ENCODE results near the gene PRKCZ. TPM values are rescaled to one million over a fixed set of nuclear protein-coding genes. Genes with fewer than 3 reads are reported as not detected.

PRKCZ gene
- total RNA-seq, 1 donor from 2014 or later, result 32.6 TPM

- Histone ChIP-seq H3K9ac (ENCODE audit: low read length) (no peak overlapping the region), H3K27ac (ENCODE audit: low read depth, low read length) (no peak overlapping the region), H3K4me2 (ENCODE audit: low read length) (no peak overlapping the region), H3K4me3 (ENCODE audit: insufficient read depth, low read depth, low read length) (no peak overlapping the region), H2AFZ (ENCODE audit: low read depth, low read length) (no peak overlapping the region), H3K27me3 (ENCODE audit: insufficient read depth, low read length) (peaks cover 11% of the 10 kb centered on the region), H3K79me2 (ENCODE audit: insufficient read depth, low read length) (no peaks in the 10 kb centered on the region), H3K4me1 (ENCODE audit: insufficient read depth, low read length) (peaks cover 4% of the 10 kb centered on the region), H3K36me3 (ENCODE audit: insufficient read depth, low read length) (no peaks in the 10 kb centered on the region), H4K20me1 (ENCODE audit: insufficient read depth, low read length) (peaks cover 9% of the 10 kb centered on the region), H3K9me3 (ENCODE audit: insufficient read depth, low read depth, low read length) (no peaks in the 10 kb centered on the region)
- Mint-ChIP-seq H3K27me3 (ENCODE audit: low read depth, unreplicated experiment) (peaks cover 1% of the 10 kb centered on the region), H3K4me1 (ENCODE audit: low read depth, unreplicated experiment) (peaks cover 3% of the 10 kb centered on the region), H3K27ac (ENCODE audit: unreplicated experiment) (no peak overlapping the region), H3K9me3 (ENCODE audit: unreplicated experiment) (no peaks in the 10 kb centered on the region), H3K36me3 (ENCODE audit: low read depth, unreplicated experiment) (peaks cover 11% of the 10 kb centered on the region), H3K4me3 (ENCODE audit: unreplicated experiment) (no peak overlapping the region)
- FAIRE-seq (no peak), DNase-seq (ENCODE audit: low read depth) (no peak)
- TF ChIP-seq CTCF (IDR thresholded peaks at IDR 0.05; ENCODE audit: insufficient read depth, low read depth, low read length), result no peak
- TF ChIP-seq EZH2 (IDR thresholded peaks at IDR 0.05; ENCODE audit: insufficient read depth, low read length), result no peak
Measured at GRCh38 chr1:2110738-2111673, 60.8 kb downstream of the PRKCZ start.

- no peak overlapping the region for H3K27ac Mint-ChIP-seq (ENCODE audit: unreplicated experiment)
Measured at GRCh38 chr1:2111674-2112035, 61.4 kb downstream of the PRKCZ start.

More at GRCh38 chr1:2111674-2112035, 61.4 kb downstream of the PRKCZ start:
- Histone ChIP-seq H3K4me2 (ENCODE audit: low read length) (no peak overlapping the region), H2AFZ (ENCODE audit: low read depth, low read length) (no peak overlapping the region), H3K9ac (ENCODE audit: low read length) (no peak overlapping the region), H3K9me3 (ENCODE audit: insufficient read depth, low read depth, low read length) (no peaks in the 10 kb centered on the region), H3K27ac (ENCODE audit: low read depth, low read length) (no peak overlapping the region), H3K79me2 (ENCODE audit: insufficient read depth, low read length) (no peaks in the 10 kb centered on the region), H3K4me1 (ENCODE audit: insufficient read depth, low read length) (peaks cover 7% of the 10 kb centered on the region), H3K27me3 (ENCODE audit: insufficient read depth, low read length) (peaks cover 17% of the 10 kb centered on the region), H4K20me1 (ENCODE audit: insufficient read depth, low read length) (peaks cover 9% of the 10 kb centered on the region), H3K36me3 (ENCODE audit: insufficient read depth, low read length) (no peaks in the 10 kb centered on the region), H3K4me3 (ENCODE audit: insufficient read depth, low read depth, low read length) (no peak overlapping the region)
- no peak for DNase-seq (ENCODE audit: low read depth)
- no peak overlapping the region for H3K4me3 Mint-ChIP-seq (ENCODE audit: unreplicated experiment)
- H3K36me3 Mint-ChIP-seq (ENCODE audit: low read depth, unreplicated experiment), result peaks cover 11% of the 10 kb centered on the region
- no peak for TF ChIP-seq EZH2 (IDR thresholded peaks at IDR 0.05; ENCODE audit: insufficient read depth, low read length)
- TF ChIP-seq CTCF (IDR thresholded peaks at IDR 0.05; ENCODE audit: insufficient read depth, low read depth, low read length), result no peak
- peaks cover 9% of the 10 kb centered on the region for H3K4me1 Mint-ChIP-seq (ENCODE audit: low read depth, unreplicated experiment)
- H3K27me3 Mint-ChIP-seq (ENCODE audit: low read depth, unreplicated experiment), result peaks cover 1% of the 10 kb centered on the region
- no peaks in the 10 kb centered on the region for H3K9me3 Mint-ChIP-seq (ENCODE audit: unreplicated experiment)
- FAIRE-seq, result no peak

Data from astrocyte (in vitro differentiated cells and primary cell).